GM12801 (cell line): ENCODE results near the gene NCKAP1.

Source experiments
- CTCF ChIP-seq: IDR thresholded peaks from one replicate; pipeline ENCODE4 v1.5.1; 2011; ENCODE audit warnings: control low read depth; ENCODE audit not compliant: insufficient read length; ENCODE audit errors: extremely low read depth

NCKAP1 gene

GRCh38 chr2:183033951-183034350 lies 4.3 kb downstream of the NCKAP1 start:
- no peak for TF ChIP-seq CTCF

- TF ChIP-seq CTCF = no peak
Observed at GRCh38 chr2:183031911-183032794, 6.1 kb downstream of the NCKAP1 start.

- no peak for TF ChIP-seq CTCF
Observed at GRCh38 chr2:183029219-183029618, 9.0 kb downstream of the NCKAP1 start.

GRCh38 chr2:183028108-183028507 lies 10.1 kb downstream of the NCKAP1 start:
- no peak for TF ChIP-seq CTCF

GRCh38 chr2:183027443-183027842 lies 10.8 kb downstream of the NCKAP1 start:
- no peak for TF ChIP-seq CTCF

GRCh38 chr2:183026424-183026823 lies 11.8 kb downstream of the NCKAP1 start:
- TF ChIP-seq CTCF = no peak

GRCh38 chr2:183025993-183026392 lies 12.3 kb downstream of the NCKAP1 start:
- TF ChIP-seq CTCF = no peak
